Measurements from ENCODE around the gene MAP3K6. TPM values are rescaled to one million over a fixed set of nuclear protein-coding genes. Genes with fewer than 3 reads are reported as not detected.
A peak's percentile ranks its signal among the peaks of the same experiment; 100 is the strongest.

Gene MAP3K6
- total RNA-seq, 6 experiments from 2014 or later, result 4.3 to 14.9 (median 5.6) TPM

- WGBS (ENCODE audit: insufficient coverage, low coverage, low lambda C conversion rate, missing lambda C conversion rate), result 77% methylated on average over 2 of the region's 11 CpGs
- Histone ChIP-seq H3K4me3 (peak overlapping the region; percentile 14 to 27 (median 14)), H3K36me3 (no peaks in the 10 kb centered on the region), H3K4me1 (no peaks in the 10 kb centered on the region), H3K27me3 (no peaks in the 10 kb centered on the region), H3K9me3 (no peaks in the 10 kb centered on the region), H3K27ac (peak overlapping the region; percentile 40 to 68 (median 50))
- intact Hi-C loops (cut with DNase I), result no loop called here
- ATAC-seq (no peak), DNase-seq (no peak)
- TF ChIP-seq CTCF (IDR thresholded peaks at IDR 0.05) (no peak), POLR2A (IDR thresholded peaks at IDR 0.05) (no peak)
These were observed 6.3 kb upstream of the MAP3K6 start for GRCh38 chr1:27372808-27373690.

GRCh38 chr1:27372022-27372807, 5.5 kb upstream of the MAP3K6 start:
- H3K36me3 ChIP-seq, result no peaks in the 10 kb centered on the region
- H3K4me1 ChIP-seq, result no peaks in the 10 kb centered on the region
- WGBS (ENCODE audit: insufficient coverage, low coverage, low lambda C conversion rate, missing lambda C conversion rate), result 77% methylated on average over 14 of the region's 19 CpGs
- DNase-seq (no peak), ATAC-seq (no peak)
- H3K27ac ChIP-seq, result no peak overlapping the region
- no peak for TF ChIP-seq CTCF (IDR thresholded peaks at IDR 0.05)
- no peak for TF ChIP-seq POLR2A (IDR thresholded peaks at IDR 0.05)
- no peaks in the 10 kb centered on the region for H3K9me3 ChIP-seq
- peak overlapping the region in 2 of 3 donors; percentile 4 to 14 for H3K4me3 ChIP-seq
- H3K27me3 ChIP-seq, result no peaks in the 10 kb centered on the region
- intact Hi-C loops (cut with DNase I), result no loop called here

- no peaks in the 10 kb centered on the region for H3K27me3 ChIP-seq
- no peak overlapping the region for H3K27ac ChIP-seq
- no peak overlapping the region for H3K4me3 ChIP-seq
- ATAC-seq (no peak), DNase-seq (no peak)
- H3K36me3 ChIP-seq, result no peaks in the 10 kb centered on the region
- TF ChIP-seq CTCF (IDR thresholded peaks at IDR 0.05), result peak in 1 of 4 donors; percentile 5
- no peak for TF ChIP-seq POLR2A (IDR thresholded peaks at IDR 0.05)
- no peaks in the 10 kb centered on the region for H3K9me3 ChIP-seq
- 0% methylated on average over 1 of the region's 13 CpGs for WGBS (ENCODE audit: insufficient coverage, low coverage, low lambda C conversion rate, missing lambda C conversion rate)
- H3K4me1 ChIP-seq, result peaks cover 0 to 22% (median 0%) of the 10 kb centered on the region in 4 donors
- intact Hi-C loops (cut with DNase I), result no loop called here
These were observed 2.3 kb upstream of the MAP3K6 start for GRCh38 chr1:27368869-27369582.

GRCh38 chr1:27367160-27367650, 444 bp upstream of the MAP3K6 start:
- no peaks in the 10 kb centered on the region for H3K9me3 ChIP-seq
- H3K27ac ChIP-seq, result peak overlapping the region in 2 of 3 donors; percentile 50 to 96
- peaks cover 0 to 22% (median 0%) of the 10 kb centered on the region in 4 donors for H3K4me1 ChIP-seq
- ATAC-seq, result no peak
- DNase-seq, result no peak
- H3K27me3 ChIP-seq, result no peaks in the 10 kb centered on the region
- peak overlapping the region; percentile 56 to 74 (median 68) for H3K4me3 ChIP-seq
- no peak for TF ChIP-seq POLR2A (IDR thresholded peaks at IDR 0.05)
- TF ChIP-seq CTCF (IDR thresholded peaks at IDR 0.05), result no peak
- intact Hi-C loops (cut with DNase I), result no loop called here
- WGBS (ENCODE audit: insufficient coverage, low coverage, low lambda C conversion rate, missing lambda C conversion rate), result 32% methylated on average over 4 of the region's 8 CpGs
- no peaks in the 10 kb centered on the region for H3K36me3 ChIP-seq
